HT-29 (cell line): Measurements from ENCODE around the gene STX8. TPM values are rescaled to one million over a fixed set of nuclear protein-coding genes. Genes with fewer than 3 reads are reported as not detected.
A peak's percentile ranks its signal among the peaks of the same experiment; 100 is the strongest.

Experiments
- DNase-seq: peaks from one replicate; pipeline ENCODE4 v3.0.0-alpha.2; 2015; ENCODE audit warnings: low spot score
- total RNA-seq: library from RNA; depleted of rRNA; stranded (reverse); fragments of >200 nt; shearing (Covaris generic); gene quantifications from 2 replicates; pipeline ENCODE4 v1.2.3, GENCODE V29; 2014

STX8 gene
- total RNA-seq, 1 experiment from 2014 or later: 26.0 TPM

- no peak for DNase-seq
Observed at GRCh38 chr17:9299695-9300094, 275.9 kb downstream of the STX8 start.

DNA sequence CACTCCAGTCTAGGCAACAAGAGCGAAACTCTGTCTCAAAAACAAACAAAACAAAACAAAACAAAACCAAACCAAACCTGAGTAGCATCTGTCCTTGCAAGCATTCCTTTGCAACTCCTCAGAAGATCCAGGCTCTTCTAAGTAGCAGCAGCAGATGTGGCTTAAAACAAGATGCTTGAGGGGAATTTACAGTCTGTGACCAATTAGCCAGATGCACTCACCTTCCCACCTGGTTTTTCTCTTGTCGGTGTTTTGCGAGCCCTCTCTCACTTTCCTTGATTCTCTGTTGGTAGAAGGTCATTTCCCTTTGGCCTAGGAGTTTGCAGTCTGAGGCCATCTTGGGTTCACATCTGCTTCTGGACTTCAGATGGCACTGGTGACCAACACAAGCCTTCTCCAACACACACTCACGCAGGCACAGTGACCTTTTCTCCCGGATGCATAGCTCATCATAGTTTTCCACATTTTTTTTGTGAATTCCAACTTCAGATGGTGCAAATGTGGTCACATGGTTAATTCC lies 276.8 kb downstream of the STX8 start:
- DNase-seq: no peak

DNA sequence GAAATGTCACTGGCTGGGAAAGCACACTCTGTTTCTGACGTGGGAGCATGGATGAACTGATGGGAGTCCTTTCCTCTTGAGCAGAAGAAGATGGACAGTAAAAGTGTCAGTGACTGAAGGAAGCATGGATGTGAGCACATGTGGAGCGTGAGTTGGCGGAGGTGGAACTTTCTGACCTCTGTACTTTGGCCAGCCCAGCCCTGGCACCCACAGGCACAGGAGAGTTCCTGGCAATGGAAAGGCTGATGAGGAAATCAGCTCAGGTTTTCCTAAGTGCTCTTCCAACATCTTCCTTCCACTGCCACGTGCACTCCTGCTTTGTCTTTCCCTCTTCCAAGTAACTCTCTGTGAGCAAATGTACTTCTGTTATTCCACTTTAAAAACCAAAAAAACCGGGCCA lies 277.5 kb downstream of the STX8 start:
- no peak for DNase-seq

DNA sequence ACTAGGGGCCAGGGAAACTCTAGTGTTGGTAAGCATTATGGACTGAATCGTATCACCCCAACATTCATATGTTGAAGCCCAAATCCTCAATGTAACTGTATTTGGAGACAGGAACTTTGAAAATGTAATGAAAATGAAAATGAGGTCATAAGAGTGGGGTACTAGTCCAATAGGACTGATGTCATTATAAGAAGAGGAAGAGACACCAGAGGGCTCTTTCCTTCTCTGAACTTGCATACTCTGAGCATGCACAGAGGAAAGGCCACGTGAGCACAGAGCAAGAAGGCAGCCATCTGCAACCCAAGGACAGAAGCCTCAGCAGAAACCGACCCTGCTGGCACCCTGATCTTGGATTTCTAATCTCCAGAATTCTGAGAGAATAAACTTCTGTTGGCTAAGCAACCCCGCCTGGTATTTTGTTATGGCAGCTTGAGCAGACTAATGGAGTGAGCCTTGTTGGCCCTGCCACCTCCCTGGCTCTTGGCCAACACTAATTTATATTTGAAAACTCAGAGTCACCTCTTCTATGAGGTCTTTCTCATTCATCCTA lies 280.9 kb downstream of the STX8 start:
- DNase-seq: no peak

DNA sequence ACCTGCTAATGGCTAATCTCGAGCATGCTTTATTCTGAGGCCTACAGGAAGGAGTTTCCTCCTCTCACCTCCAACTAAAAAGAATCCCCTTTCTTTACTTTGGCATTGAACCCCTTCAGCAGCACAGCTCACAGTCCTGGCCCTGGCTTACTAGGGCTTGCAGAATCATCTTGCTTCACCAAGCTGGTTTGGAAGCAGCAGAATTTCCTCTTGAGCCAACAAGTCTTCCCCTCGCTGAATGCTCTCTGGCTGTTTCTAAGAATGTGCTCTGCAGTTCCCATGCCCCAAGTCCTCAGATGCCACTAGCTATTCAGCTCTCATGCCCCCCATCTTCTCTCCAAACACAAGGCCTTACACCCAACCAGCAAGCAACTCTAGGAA lies 283.1 kb downstream of the STX8 start:
- DNase-seq: no peak

DNA sequence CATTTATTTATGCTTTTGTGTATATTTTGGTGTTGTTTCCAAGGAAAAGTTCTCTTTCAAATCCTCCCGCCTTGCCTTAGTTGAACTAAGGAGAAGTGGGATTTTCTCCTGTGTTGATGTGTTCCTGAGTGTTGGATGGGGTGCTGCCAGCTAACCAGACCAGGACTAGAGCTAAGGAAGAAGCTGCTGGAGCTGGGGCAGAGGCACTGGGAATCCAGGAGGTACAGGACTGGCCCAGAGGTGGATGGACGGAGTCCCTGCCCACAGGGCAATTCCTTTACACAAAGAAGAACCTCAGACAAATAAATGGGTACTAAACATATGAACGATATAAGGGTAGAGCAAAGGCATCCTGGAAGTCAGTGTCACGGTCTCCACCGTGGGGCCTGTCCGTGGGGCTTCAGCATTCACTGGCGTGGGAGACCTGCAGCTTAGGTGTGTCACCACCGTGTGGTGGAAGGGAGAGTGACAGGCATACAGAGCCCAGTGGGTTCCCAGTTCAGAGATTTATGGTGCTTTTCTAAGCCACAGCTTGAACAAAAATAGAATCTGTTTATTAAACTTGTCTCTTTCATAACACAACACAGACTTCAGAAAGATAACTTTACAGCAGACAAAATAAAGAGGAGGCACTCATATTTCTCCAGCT lies 283.6 kb downstream of the STX8 start:
- DNase-seq: peak; percentile 38

- DNase-seq: no peak
Observed at GRCh38 chr17:9290226-9290613, 285.4 kb downstream of the STX8 start.

DNA sequence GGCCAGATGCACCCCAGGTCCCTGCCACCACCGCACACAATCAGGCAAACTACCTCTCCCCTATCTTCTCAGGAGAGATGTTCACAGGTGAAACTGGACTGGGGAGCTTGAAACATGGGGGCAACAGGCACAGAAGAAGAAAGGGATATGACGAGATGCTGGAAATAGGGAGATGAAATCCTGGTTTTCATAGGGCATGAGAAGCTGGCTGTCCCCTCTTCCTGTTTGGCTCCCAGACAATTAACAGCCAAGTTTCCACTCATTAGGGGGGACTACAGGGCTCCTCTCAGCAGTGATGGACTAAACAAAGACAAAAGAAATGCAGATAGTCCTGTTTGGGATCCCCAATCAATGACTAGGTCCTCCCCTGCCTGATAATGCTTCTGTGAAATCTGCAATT lies 288.3 kb downstream of the STX8 start:
- no peak for DNase-seq

GRCh38 chr17:9286434-9286833 lies 289.2 kb downstream of the STX8 start:
- no peak for DNase-seq

DNA sequence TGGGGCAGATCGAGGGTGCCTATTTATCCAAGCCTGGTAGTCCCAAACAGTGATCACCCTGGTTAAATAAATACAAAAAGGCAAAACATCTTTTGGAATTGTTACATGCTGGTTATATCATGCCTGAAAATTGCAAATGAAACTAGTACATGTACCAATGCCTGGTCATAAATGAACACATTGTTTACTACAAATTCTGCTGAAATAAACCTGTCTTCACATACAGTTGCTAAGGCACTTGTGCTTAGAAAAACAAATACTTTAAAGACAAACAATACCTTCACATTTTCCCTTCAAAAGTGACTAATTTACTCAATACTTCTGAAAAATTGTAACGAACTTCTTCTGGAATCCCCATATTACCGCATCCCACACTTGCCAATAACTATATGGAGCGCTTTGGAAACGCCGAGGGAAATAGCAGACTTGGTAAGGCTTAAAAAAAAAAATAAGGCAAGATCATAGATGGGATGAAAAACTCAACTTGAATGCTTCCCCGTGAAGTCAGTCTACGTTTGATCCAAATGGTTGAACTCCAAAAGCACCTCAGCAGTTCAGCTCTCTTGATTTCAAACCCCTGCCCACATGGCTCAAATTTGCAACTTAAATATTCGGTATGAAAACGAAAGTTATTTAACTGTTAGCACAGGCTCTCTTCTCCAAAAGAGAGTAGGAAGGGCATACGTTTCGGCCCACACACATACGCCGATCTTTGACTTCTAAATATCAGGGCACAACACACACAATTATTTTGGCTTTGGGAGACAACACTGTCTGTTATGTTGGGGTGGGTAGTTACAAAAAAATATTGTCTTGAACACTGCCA lies 289.8 kb downstream of the STX8 start:
- DNase-seq: no peak

GRCh38 chr17:9284884-9285283 lies 290.7 kb downstream of the STX8 start:
- DNase-seq: no peak

- no peak for DNase-seq
Observed at GRCh38 chr17:9283909-9284308, 291.7 kb downstream of the STX8 start.

DNA sequence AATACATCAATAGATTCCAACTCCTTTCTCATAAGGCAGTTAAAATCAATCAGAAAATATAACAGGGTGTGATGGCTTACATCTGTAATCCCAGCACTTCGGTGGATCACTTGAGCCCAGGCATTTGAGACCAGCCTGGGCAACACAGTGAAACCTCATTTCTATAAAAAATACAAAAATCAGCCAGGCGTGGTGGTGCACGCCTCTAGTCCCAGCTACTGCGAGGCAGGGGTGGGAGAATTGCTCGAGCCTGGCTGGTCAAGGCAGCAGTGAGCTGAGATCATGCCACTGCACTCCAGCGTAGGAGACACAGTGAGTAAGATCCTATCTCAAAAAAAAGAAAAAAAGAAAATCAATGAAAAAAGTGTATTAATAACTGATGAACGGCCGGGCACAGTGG lies 295.7 kb downstream of the STX8 start:
- no peak for DNase-seq

DNA sequence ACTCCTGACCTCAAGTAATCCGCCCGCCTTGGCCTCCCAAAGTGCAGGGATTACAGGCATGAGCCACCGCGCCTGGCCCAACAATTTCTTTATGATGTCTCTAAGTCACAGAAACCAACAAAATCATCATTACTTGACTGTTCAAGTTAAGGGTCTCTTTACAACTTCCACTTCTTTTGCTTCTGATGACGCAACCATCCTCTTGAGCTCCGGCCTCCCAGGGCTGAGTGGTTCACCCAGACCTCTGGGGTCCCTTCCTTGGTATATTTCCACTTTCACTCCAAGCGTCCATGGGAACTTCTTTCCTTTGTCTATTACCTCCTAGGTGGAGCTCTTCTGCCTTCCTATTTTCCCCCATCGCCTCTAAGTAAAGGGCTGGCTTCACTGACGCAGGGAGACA lies 300.6 kb downstream of the STX8 start:
- no peak for DNase-seq

- DNase-seq: no peak
Observed at GRCh38 chr17:9273428-9274391, 301.9 kb downstream of the STX8 start.

- no peak for DNase-seq
Observed at GRCh38 chr17:9272501-9273200, 303.0 kb downstream of the STX8 start.

DNA sequence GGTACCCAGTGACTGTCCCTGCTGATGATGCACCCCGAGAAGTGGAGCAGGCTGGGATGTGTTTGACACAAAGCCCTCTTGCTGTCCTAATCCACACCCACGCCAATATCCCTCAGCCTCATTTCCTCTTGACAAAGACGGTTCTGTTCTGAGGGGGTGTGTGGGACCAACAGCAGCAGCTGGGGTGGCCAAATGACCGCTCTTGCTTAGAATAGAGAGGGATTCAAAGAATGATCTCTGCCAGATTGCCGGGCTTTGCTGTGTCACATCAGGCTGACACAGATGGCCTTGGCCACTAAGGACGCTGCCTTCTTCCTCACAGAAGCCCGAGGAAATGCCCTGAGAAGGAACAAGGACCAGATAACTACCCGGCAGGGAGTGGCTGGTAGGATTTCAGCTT lies 303.6 kb downstream of the STX8 start:
- no peak for DNase-seq

- no peak for DNase-seq
Observed at GRCh38 chr17:9270921-9271320, 304.7 kb downstream of the STX8 start.

DNA sequence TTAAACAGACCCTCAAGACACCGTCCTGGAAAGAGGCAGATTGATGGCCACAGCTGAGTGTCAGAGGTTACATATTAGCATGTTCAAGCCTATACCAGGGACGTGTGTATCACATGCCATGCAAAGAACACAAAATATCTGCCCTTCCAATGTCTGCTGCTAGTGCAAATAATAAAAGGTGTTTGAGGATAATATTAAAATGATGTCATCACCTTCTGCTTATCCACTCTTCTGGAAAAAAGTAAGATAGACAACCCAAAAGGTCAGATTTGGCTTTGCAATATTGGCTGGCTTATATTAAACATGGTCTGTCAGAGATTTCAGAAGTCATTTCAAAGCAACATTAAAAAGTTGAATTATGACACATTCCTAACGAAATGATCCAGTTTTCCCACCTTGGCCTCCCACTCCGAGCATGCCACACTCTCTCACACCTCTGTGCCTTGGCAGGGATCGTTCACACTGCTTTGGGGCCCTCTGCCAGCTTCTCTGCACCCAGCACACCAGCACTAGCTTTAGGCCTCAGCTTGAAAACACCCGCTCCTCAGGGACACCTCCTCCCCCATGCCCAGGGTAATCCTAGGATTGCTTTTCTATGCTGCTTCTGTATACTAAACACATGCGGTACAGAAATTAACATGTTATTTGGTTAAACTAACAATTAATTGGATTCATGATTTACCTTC lies 306.1 kb downstream of the STX8 start:
- DNase-seq: no peak

DNA sequence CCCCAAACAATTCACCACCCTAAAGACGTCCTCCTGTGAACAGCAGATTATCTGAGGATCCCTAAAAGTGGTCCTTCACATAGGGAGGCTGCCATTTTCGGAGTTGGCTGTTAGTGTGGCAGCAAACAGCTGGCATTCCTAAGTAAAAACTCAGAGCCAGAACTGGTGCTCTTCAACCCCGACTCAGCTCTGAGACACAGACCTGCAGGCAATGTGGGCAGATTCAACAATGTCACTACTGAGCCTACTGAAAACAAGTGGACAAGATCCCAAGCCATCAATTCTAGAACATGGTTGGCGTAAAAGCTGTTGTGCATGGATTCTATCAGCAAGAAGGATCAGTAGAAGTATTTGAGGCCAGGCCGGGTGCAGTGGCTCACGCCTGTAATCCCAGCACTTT lies 307.1 kb downstream of the STX8 start:
- no peak for DNase-seq
